ENCODE measurements around the gene C10orf71.

C10orf71 gene

GRCh38 chr10:49296836-49297235, 2.1 kb upstream of the C10orf71 start:
- DNase-seq, result no peak

GRCh38 chr10:49297818-49298670, 926 bp upstream of the C10orf71 start:
- no peak for DNase-seq

GRCh38 chr10:49298671-49298982, 343 bp upstream of the C10orf71 start:
- DNase-seq, result no peak

- no peak for DNase-seq
These were observed 808 bp downstream of the C10orf71 start for GRCh38 chr10:49299816-49300139.

- DNase-seq, result no peak
These were observed 1.4 kb downstream of the C10orf71 start for GRCh38 chr10:49300140-49300974.

- no peak for DNase-seq
These were observed 2.3 kb downstream of the C10orf71 start for GRCh38 chr10:49301302-49301701.

DNA sequence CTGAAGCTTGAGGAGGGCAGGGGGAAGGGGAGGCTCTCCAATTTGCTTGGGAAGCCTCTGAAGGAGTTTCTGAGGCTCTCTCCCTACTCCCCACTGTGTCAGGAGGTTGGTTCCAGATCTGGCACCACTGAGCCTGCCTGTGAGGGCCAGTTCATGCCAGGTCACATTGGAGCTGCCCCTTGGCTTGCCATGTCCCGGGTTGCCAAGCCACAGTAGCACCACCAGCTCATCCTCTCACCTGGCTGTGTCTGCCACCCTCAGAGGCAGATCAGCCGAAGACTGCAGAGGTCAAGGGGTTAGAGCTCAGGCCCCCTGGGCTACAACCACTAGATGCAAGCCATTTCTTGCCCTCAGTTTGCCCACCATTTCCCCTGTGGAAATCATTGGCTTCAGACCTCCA, 3.1 kb downstream of the C10orf71 start:
- DNase-seq, result no peak

GRCh38 chr10:49303711-49304110, 4.7 kb downstream of the C10orf71 start:
- no peak for DNase-seq

DNA sequence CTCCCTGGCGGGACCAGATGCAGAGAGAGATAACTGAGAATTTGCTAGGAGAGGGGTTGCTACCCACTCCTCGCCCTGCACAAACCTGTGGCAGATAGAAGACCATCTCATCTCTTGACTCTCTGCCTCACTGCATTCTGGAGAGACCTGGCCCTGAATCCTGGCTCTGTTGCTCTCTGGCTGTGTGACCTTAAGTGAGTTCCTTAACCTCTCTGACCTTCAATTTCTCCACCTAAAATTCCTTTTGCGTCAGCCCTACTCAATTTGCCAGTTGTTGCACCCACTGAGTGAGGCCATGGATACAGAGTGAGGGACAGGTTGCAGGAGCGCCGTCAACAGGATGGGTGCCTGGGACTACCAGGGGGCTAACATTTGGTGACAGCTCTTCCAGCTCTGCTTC, 5.2 kb downstream of the C10orf71 start:
- no peak for DNase-seq

DNA sequence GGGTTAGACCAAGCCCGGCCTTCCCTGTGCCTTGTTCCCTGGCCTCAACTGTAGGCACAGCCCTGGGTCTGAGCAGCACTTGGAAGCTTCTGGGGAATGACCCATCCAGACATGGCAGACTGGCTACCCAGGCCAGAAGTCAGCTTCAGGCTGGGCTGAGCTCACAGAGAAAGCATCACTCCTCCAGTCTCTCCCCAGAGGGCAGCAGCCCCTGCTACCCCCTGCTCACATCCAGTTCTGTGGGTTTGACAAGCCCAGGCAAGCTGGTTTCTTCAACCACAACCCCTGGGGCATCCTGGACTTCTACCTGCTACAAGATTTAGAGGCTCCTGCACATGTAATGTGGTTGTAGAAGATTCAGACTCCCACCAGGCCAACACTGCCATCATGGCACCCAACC, 9.0 kb downstream of the C10orf71 start:
- DNase-seq, result no peak

GRCh38 chr10:49308881-49309280, 9.9 kb downstream of the C10orf71 start:
- no peak for DNase-seq

DNA sequence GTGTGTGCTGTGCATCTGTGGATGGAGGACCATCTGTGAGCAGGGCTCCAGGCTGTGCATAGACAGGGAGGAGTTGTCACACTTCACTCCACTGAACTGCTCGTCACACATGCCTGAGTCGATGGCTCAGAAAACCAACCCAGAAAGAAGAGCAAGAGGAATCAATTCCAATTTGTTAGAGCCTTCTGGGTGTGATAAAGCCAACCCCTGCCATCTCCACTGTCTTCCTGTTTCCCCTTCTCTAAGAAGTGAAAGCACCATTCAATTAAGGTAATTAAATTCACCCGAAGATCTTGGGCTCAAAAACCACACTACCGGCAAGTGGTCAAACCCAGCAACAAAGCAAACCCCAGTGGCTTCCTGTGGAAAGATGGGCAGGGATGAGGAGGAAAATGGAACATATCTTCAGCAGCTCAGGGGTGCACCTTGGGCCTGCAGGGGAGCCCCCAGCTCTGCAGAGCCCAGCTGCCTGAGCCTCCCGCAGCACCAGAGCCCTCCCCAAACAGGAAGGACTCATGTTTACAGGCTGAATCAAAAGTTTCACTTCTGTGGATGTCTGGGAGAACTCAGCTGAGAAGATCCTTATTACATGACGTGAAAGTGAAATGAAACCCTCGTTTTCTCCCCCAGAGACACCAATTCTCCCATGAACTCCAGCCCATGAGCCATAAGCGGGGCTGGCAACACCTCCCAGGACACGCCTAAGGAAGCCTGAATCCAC, 10.9 kb downstream of the C10orf71 start:
- DNase-seq, result peak; percentile 13

DNA sequence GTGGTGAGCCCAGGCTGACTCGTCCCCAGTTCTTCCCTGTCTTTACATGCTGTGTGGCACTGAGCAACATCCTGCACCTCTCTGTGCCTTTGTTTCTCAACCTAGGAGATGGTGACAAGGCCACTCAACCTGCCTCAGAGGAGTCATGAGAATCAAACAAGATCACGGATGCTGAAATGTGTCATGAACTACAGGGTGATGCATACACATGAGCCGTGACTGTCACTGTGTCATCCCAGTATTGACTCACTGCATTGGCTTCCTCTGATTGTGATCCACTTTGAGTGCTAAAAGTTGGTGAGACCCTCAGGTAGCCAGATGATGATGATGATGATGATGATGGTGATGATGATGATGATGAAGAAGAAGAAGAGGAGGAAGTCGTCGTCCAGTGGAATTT, 11.5 kb downstream of the C10orf71 start:
- peak; percentile 17 for DNase-seq

DNA sequence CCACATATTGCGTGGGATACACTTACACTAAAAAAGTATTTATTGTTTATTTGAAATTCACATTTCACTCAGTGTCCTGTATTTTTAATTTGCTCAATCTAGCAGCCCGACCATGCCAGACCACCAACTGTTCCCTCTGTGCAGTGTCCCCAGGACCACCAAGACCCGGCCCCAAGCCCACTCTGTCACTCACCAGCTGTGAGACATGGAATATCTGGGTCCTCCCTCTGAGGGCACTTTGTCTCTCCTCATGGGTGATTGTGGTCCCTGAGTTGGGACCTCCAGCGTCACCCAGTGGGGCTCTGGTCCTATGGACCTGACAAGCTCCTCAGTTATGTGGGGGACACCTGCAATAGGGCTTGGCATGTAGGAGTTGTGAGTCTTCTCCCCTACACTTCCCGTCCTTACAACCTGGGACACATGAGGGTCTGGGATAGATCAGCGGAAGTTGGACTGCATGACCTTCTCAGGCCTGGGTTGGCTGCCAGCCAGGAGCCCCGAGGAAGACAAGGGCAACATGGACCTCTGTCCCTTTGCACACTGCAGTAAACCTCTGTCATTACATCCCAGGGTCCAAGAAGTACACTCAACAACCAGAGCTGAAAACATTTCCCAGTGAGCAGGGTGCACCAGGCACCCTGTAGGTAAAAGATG, 12.1 kb downstream of the C10orf71 start:
- DNase-seq, result no peak

GRCh38 chr10:49311555-49312236, 12.7 kb downstream of the C10orf71 start:
- DNase-seq, result no peak

DNA sequence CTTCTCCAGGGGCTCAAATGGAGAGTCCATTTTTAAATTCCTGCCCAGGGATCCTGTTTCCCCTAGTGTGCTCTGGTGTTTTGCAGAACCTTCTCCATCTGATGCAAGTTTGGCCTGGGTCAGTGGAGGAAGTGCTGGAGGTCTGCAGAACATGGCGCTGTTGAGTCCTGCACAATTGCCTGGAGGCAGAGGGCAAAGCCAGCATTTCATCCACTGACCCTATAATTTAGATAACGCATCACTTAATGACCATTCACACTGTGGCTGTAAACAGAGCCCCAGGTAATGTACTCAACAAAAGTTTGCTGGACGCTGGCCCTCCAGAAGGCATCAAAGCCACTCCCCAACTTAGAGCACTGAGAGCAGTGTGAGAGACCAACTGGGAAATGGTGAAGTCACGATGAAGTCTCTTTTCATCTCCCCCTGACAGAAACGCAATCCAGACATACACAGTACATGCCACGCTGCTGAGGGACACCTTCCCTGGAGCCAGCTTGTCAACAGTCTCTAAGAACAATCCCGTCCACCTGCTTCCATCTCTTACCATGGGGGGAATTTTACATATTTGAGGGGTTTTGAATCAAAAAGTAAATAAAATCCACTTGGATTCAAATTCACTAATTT, 13.4 kb downstream of the C10orf71 start:
- DNase-seq, result no peak

DNA sequence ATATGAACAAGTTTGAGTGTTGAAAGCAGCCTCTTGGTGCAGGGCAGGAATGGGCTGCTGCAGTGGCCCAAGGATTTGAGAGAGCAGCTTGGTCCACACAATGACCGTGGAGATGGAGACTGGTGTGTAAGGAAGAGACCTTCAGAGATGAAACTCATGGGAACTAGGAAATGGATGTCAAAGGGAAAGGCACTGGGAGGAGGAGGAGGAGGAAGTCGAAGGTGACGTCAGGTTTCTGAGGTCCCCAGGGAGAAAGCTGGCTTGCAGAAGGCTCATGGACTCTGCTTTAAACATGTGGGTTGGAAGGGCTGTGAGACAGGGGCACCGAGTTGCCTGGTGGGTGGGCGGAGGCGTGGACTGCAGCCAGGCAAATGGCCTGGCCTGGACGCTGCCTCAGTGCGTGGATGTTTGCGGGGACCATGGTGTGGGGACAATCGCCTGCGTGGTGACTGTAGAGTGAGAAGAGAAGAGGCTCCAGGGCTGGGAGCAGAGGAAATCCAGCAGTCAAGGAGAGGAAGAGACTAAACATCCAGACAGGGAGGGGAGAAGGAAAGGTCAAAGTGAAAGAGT, 14.6 kb downstream of the C10orf71 start:
- DNase-seq, result no peak

DNA sequence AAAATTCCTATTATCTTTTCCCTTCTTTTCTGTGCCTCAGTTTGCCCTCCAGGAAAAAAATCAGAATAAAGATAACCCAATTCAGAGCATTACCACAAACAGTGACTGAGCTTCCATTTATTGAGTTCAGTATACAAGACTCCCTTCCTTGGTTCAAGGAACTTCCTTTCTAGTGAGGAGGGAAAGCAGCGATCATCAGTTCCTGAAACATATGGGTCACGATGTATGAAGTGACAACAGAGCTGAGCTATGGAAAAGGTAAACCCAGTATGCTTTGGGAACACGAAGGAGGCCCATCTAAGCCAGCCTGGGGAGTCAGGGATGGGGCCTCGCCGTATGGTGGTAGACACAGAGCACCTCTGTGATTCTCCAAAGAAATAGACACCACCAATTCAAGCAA, 15.8 kb downstream of the C10orf71 start:
- DNase-seq, result no peak

GRCh38 chr10:49318028-49318427, 19.1 kb downstream of the C10orf71 start:
- no peak for DNase-seq

- DNase-seq, result no peak
These were observed 19.8 kb downstream of the C10orf71 start for GRCh38 chr10:49318755-49319154.

GRCh38 chr10:49319206-49319605, 20.2 kb downstream of the C10orf71 start:
- DNase-seq, result no peak

- DNase-seq, result no peak
These were observed 21.2 kb downstream of the C10orf71 start for GRCh38 chr10:49320191-49320590.
